ENCODE data around the gene NDUFA8.

DNA sequence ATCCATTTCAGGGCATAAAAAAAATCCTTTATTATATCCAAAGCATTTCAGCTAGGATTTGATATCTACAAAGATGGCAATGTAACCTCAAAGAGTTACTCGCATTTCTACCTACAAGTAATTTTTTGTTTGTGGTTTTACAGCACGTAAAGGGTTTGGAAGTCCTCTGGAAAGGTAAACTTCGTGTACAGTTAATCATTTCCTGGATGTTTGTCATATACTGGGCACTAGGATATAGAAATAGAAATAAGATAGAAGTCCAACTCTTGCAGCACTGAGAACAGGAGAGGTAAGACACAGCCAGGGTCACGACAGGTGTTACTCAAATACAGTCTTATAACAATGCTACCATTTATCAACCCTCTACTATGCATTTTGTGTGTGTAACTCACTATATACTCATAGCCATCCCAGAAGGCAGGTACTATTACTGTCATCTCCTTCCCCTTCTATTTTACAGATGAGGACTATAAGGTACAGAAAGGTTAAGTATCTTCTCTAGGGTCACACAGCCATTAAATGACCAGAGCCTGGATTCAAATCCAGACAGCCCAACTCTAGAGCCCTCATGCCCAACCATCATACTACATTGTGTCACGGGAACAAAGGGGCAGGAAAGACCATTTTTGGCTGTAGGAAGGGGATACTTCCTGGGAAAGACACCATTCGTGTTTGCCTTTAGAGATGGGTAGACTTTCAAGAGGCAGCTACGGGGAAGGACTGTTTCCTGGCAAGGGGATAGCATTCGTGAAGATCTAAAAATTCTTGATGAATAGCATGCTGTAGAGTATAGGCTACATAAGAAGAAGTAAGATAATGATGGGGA, 19.0 kb downstream of the NDUFA8 start:
- TF ChIP-seq EZH2phosphoT487 (IDR thresholded peaks at IDR 0.05; ENCODE audit: insufficient read depth, low read depth) = no peak
- no peak for TF ChIP-seq EZH2 (IDR thresholded peaks at IDR 0.05; ENCODE audit: insufficient read depth, poor library complexity, severe bottlenecking)

All from GM23248 (cell line).